ENCODE results near the gene BOLA3. TPM values are rescaled to one million over a fixed set of nuclear protein-coding genes. Genes with fewer than 3 reads are reported as not detected.

The BOLA3 gene
- total RNA-seq, 2 donors from 2014 or later: 50.0 to 77.5 TPM

GRCh38 chr2:74103763-74104162 is 43.9 kb downstream of the BOLA3 start:
- Histone ChIP-seq H3K27ac (no peak overlapping the region), H3K4me1 (replicated peaks) (peaks cover 3% of the 10 kb centered on the region), H3K27me3 (replicated peaks; ENCODE audit: insufficient read depth) (no peaks in the 10 kb centered on the region), H3K36me3 (peaks cover 3 to 22% of the 10 kb centered on the region in 2 donors), H3K4me3 (no peak overlapping the region), H3K9me3 (no peaks in the 10 kb centered on the region)
- intact Hi-C loops (cut with DNase I): no loop called here
- DNase-seq (ENCODE audit: low spot score): no peak
- TF ChIP-seq POLR2A (IDR thresholded peaks at IDR 0.05) (no peak), CTCF (IDR thresholded peaks at IDR 0.05) (no peak), POLR2AphosphoS5 (IDR thresholded peaks at IDR 0.05) (no peak)
- 86% methylated on average over 6 of the region's 6 CpGs for WGBS

- H3K27me3 ChIP-seq (replicated peaks; ENCODE audit: insufficient read depth): no peaks in the 10 kb centered on the region
- no peak for TF ChIP-seq POLR2AphosphoS5 (IDR thresholded peaks at IDR 0.05)
- no peak for TF ChIP-seq POLR2A (IDR thresholded peaks at IDR 0.05)
- TF ChIP-seq CTCF (IDR thresholded peaks at IDR 0.05): no peak
- intact Hi-C loops (cut with DNase I): no loop called here
- no peak for DNase-seq (ENCODE audit: low spot score)
- H3K4me3 ChIP-seq: no peak overlapping the region
- H3K9me3 ChIP-seq: no peaks in the 10 kb centered on the region
- H3K4me1 ChIP-seq (replicated peaks): peaks cover 3% of the 10 kb centered on the region
- no peak overlapping the region for H3K27ac ChIP-seq
- WGBS: 93% methylated on average over 14 of the region's 14 CpGs
- peaks cover 3 to 22% of the 10 kb centered on the region in 2 donors for H3K36me3 ChIP-seq
Measured at GRCh38 chr2:74102516-74102915, 45.2 kb downstream of the BOLA3 start.

- 94% methylated on average over 39 of the region's 39 CpGs for WGBS
Measured at GRCh38 chr2:74101574-74102300, 46.0 kb downstream of the BOLA3 start.

GRCh38 chr2:74100254-74101216 is 47.2 kb downstream of the BOLA3 start:
- Histone ChIP-seq H3K9me3 (no peaks in the 10 kb centered on the region), H3K27me3 (replicated peaks; ENCODE audit: insufficient read depth) (no peaks in the 10 kb centered on the region), H3K27ac (no peak overlapping the region), H3K36me3 (peaks cover 3 to 22% of the 10 kb centered on the region in 2 donors), H3K4me1 (replicated peaks) (peaks cover 3% of the 10 kb centered on the region), H3K4me3 (no peak overlapping the region)
- 95% methylated on average over 25 of the region's 25 CpGs for WGBS
- intact Hi-C loops (cut with DNase I): no loop called here
- DNase-seq (ENCODE audit: low spot score): no peak
- TF ChIP-seq CTCF (IDR thresholded peaks at IDR 0.05): no peak
- TF ChIP-seq POLR2A (IDR thresholded peaks at IDR 0.05): no peak
- TF ChIP-seq POLR2AphosphoS5 (IDR thresholded peaks at IDR 0.05): no peak

More at GRCh38 chr2:74101574-74102300, 46.0 kb downstream of the BOLA3 start:
- Histone ChIP-seq H3K4me3 (no peak overlapping the region), H3K36me3 (peaks cover 3 to 22% of the 10 kb centered on the region in 2 donors), H3K27ac (no peak overlapping the region), H3K4me1 (replicated peaks) (peaks cover 3% of the 10 kb centered on the region), H3K9me3 (no peaks in the 10 kb centered on the region), H3K27me3 (replicated peaks; ENCODE audit: insufficient read depth) (no peaks in the 10 kb centered on the region)
- no peak for TF ChIP-seq POLR2AphosphoS5 (IDR thresholded peaks at IDR 0.05)
- TF ChIP-seq POLR2A (IDR thresholded peaks at IDR 0.05): no peak
- TF ChIP-seq CTCF (IDR thresholded peaks at IDR 0.05): no peak
- DNase-seq (ENCODE audit: low spot score): no peak
- intact Hi-C loops (cut with DNase I): no loop called here

All from prostate gland (tissue), 2 donors.